ENCODE data around the gene LBHD1.
A peak's percentile ranks its signal among the peaks of the same experiment; 100 is the strongest.

Gene LBHD1

DNA sequence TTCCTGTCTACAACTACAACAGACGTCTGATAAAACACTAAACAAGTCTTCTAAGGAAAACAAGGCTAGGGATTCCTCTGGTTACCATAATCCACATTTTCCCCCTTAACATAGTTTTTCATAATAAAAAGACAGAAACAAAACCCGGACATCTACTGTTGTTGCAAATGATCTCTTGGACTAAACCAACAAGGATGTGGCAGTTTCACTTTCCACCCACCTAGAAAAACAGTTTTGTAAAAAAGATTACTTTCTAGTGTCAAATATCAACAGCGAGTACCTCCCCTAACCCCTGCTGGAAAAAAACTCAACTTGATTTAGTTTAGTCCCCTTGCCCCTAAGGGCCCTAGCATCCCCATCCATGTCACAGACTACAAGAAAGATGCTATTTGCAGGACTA is 40.8 kb upstream of the LBHD1 start:
- Histone ChIP-seq H3K9me2 (ENCODE audit: low read depth, low read length) (no peaks in the 10 kb centered on the region), H3K9ac (ENCODE audit: low read length) (no peak overlapping the region), H3K4me2 (ENCODE audit: low read length) (no peak overlapping the region), H3K4me3 (ENCODE audit: low read depth, low read length, poor library complexity, severe bottlenecking) (no peak overlapping the region), H3K79me2 (ENCODE audit: insufficient read depth, low read length) (no peaks in the 10 kb centered on the region), H3K27me3 (ENCODE audit: insufficient read depth, low read length) (no peaks in the 10 kb centered on the region), H3K36me3 (ENCODE audit: insufficient read depth, low read length) (peaks cover 78% of the 10 kb centered on the region), H3K27ac (ENCODE audit: low read depth, low read length, poor library complexity, severe bottlenecking) (peak overlapping the region; percentile 45), H4K20me1 (ENCODE audit: insufficient read depth, low read length) (no peaks in the 10 kb centered on the region), H2AFZ (ENCODE audit: low read length) (no peak overlapping the region), H3K9me3 (ENCODE audit: low read length) (no peaks in the 10 kb centered on the region), H3F3A (ENCODE audit: insufficient read depth, low read length) (peaks cover 12% of the 10 kb centered on the region; the same call in 1 of the 2 replicates), H3K4me1 (ENCODE audit: insufficient read depth, low read length, severe bottlenecking) (peaks cover 30% of the 10 kb centered on the region)
- TF ChIP-seq, protein P1, sequence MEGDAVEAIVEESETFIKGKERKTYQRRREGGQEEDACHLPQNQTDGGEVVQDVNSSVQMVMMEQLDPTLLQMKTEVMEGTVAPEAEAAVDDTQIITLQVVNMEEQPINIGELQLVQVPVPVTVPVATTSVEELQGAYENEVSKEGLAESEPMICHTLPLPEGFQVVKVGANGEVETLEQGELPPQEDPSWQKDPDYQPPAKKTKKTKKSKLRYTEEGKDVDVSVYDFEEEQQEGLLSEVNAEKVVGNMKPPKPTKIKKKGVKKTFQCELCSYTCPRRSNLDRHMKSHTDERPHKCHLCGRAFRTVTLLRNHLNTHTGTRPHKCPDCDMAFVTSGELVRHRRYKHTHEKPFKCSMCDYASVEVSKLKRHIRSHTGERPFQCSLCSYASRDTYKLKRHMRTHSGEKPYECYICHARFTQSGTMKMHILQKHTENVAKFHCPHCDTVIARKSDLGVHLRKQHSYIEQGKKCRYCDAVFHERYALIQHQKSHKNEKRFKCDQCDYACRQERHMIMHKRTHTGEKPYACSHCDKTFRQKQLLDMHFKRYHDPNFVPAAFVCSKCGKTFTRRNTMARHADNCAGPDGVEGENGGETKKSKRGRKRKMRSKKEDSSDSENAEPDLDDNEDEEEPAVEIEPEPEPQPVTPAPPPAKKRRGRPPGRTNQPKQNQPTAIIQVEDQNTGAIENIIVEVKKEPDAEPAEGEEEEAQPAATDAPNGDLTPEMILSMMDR (IDR thresholded peaks at IDR 0.05; ENCODE audit: low read length): no peak
- no peak for TF ChIP-seq EZH2 (IDR thresholded peaks at IDR 0.05; ENCODE audit: borderline replicate concordance, low read length)

DNA sequence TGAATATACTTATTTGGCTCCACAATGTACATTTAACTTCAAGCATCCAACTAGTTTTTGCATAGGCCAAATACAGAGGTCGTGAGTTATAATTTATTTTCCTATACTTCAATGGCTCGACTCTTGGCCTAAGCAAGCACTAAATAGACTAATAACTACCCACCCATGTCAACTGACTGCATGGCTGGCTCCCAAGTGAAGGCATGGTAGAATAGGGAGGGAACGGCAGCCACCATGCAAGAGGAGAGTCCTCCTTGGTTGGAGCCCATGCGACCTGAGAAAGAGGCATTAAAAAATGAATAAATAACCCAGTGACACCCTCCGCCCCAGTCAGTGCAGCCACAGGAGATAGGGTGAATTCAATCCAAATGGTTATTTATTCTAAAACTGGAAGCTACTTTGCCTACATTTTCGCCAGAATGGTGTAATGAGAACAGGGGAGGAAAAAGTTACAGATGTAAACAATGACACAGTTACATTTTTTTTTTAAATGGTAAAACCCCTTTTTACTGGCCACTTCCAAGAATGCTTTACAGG is 40.3 kb upstream of the LBHD1 start:
- Histone ChIP-seq H3K9ac (ENCODE audit: low read length) (no peak overlapping the region), H2AFZ (ENCODE audit: low read length) (no peak overlapping the region), H3K9me3 (ENCODE audit: low read length) (no peaks in the 10 kb centered on the region), H3K27me3 (ENCODE audit: insufficient read depth, low read length) (no peaks in the 10 kb centered on the region), H3K36me3 (ENCODE audit: insufficient read depth, low read length) (peaks cover 74% of the 10 kb centered on the region), H3K9me2 (ENCODE audit: low read depth, low read length) (no peaks in the 10 kb centered on the region), H3K79me2 (ENCODE audit: insufficient read depth, low read length) (no peaks in the 10 kb centered on the region), H3K4me1 (ENCODE audit: insufficient read depth, low read length, severe bottlenecking) (peaks cover 35% of the 10 kb centered on the region), H4K20me1 (ENCODE audit: insufficient read depth, low read length) (no peaks in the 10 kb centered on the region), H3K4me3 (ENCODE audit: low read depth, low read length, poor library complexity, severe bottlenecking) (no peak overlapping the region), H3F3A (ENCODE audit: insufficient read depth, low read length) (peaks cover 18% of the 10 kb centered on the region; the same call in 1 of the 2 replicates), H3K4me2 (ENCODE audit: low read length) (no peak overlapping the region), H3K27ac (ENCODE audit: low read depth, low read length, poor library complexity, severe bottlenecking) (peak overlapping the region; percentile 45)
- no peak for TF ChIP-seq EZH2 (IDR thresholded peaks at IDR 0.05; ENCODE audit: borderline replicate concordance, low read length)
- TF ChIP-seq, protein P1 (IDR thresholded peaks at IDR 0.05; ENCODE audit: low read length): no peak

DNA sequence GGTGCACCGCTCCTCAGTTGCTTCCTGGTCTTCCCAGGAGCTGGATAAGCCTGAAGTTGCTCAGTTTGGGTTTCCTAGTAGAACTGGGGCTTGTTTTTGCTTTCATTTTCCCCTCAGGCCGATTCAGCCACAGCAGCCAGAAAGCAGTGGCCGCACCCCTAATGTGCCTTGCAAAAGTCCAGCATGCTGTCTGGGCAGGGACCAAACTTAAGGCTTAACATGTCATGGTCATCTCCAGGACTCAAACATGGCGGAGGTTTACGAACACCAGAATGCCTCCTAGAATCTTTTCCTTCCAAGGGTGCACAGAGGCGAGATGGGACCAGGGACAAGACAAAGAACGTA is 37.9 kb upstream of the LBHD1 start:
- Histone ChIP-seq H3K79me2 (ENCODE audit: insufficient read depth, low read length) (no peaks in the 10 kb centered on the region), H3F3A (ENCODE audit: insufficient read depth, low read length) (peaks cover 19% of the 10 kb centered on the region; the same call in 1 of the 2 replicates), H3K36me3 (ENCODE audit: insufficient read depth, low read length) (peaks cover 58% of the 10 kb centered on the region), H3K9me3 (ENCODE audit: low read length) (no peaks in the 10 kb centered on the region), H2AFZ (ENCODE audit: low read length) (no peak overlapping the region), H3K4me3 (ENCODE audit: low read depth, low read length, poor library complexity, severe bottlenecking) (peak overlapping the region; percentile 63), H4K20me1 (ENCODE audit: insufficient read depth, low read length) (no peaks in the 10 kb centered on the region), H3K4me2 (ENCODE audit: low read length) (peak overlapping the region; percentile 90), H3K27ac (ENCODE audit: low read depth, low read length, poor library complexity, severe bottlenecking) (peak overlapping the region; percentile 92), H3K4me1 (ENCODE audit: insufficient read depth, low read length, severe bottlenecking) (peaks cover 53% of the 10 kb centered on the region), H3K27me3 (ENCODE audit: insufficient read depth, low read length) (no peaks in the 10 kb centered on the region), H3K9me2 (ENCODE audit: low read depth, low read length) (no peaks in the 10 kb centered on the region), H3K9ac (ENCODE audit: low read length) (peak overlapping the region; percentile 79)
- TF ChIP-seq, protein P1 (IDR thresholded peaks at IDR 0.05; ENCODE audit: low read length): no peak
- no peak for TF ChIP-seq EZH2 (IDR thresholded peaks at IDR 0.05; ENCODE audit: borderline replicate concordance, low read length)
